Activated CD4-positive, alpha-beta T cell treated with anti-CD3 and anti-CD28 coated beads, Interleukin-2, Interleukin-4, amounts not matched to agents 100 ng/mL and 50 ng/mL, durations not matched to agents 16 hours and 8 hours (primary cell): ENCODE measurements around the gene STIM2.

Source experiments
- DNase-seq: peaks from one replicate; pipeline ENCODE4 v3.0.0-alpha.2; 2020; ENCODE audit warnings: low spot score

STIM2 gene

DNA sequence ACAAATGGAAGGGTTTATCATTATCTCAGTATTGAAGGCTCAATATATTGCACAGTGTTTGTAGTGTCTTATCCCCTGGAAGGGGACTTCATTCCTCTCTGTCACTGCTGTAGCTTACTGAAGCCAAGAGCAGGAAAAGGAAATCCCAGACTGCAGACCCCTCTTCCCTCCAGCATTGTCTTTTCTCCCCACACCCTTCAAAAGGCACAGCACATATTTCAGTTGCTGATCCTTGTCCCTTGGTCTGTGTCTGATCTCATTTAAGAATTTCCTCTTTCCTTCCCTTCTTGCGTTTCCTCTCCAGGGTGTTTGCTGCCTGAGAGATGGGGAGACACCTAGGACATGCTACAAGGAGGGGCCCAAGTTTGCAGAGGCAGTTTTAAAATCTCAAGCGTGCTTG lies 40.1 kb downstream of the STIM2 start:
- DNase-seq, result no peak

DNA sequence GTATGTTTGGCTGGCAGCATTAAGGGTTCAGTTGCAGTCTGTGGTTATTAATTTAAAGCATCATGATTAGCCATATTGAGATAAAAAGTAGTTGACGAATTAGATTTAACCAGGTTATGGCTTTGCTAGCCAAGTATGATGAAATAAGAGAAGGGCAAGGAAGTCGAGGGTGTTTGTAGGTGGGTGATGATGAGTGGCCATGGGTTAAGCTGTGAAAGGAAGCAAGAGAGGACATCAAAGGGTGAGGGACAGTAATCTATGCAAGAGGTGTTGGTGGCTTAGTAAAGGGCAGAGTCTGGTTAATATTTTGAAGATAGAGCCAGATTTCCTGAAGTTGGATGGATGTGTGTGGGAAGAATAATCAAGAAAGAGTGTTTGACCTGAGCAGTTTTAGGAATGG lies 44.5 kb downstream of the STIM2 start:
- no peak for DNase-seq

DNA sequence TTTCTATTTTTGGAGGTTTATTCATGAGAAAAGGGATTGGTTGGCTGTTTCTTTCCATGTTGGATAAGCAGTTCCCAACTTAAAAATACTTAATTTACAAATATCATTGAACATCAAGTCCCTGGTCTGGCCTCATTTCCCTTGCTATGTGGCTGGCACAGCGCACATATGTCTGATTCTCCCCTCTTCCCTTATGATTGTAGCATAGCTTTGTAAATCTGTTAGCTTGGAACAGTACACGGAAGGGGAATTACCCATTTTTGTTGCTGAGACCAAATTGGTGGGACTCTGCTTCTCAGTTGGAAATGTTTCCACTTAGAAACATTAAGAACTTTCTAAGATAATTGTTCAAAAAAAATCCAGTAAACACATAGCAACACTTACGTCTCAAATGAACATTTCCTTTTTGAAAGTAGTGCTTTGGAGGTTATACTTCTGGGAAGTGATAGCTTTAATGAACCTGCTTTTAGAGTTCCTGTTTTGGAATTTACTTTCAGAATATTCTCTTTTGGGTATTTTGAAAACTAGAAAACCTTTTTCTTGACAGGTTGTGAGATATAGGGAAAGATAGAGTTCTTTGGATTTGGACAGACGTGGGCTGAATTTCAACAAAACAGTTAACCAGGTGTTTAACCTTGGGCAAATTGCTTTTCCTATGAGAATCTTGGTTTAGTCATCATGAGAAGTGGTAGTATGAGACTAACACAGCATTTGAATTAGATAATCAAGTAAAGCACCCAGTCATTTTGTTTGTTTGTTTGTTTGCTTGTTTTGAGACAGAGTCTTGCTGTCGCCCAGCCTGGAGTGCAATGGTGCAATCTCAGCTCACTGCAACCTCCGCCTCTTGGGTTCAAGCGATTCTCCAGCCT lies 47.3 kb downstream of the STIM2 start:
- no peak for DNase-seq

DNA sequence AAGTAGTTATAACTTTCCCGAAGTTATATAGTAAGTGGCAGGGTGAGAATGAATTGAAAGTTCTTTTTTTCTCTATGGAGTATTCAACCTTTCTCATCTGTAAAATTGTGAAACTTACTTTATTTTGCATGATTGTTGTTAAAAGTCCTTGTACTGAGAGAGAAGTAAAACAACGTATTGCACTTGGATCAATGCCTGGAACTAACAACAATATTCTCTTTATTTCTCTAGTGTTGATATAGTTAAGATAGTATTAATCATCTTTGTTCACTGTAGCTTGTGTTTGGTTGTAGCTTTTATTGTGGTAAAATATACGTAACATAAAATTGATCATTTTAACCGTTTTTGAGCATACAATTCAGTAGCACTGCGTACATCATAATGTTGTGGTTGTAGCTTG lies 48.7 kb downstream of the STIM2 start:
- DNase-seq, result no peak

DNA sequence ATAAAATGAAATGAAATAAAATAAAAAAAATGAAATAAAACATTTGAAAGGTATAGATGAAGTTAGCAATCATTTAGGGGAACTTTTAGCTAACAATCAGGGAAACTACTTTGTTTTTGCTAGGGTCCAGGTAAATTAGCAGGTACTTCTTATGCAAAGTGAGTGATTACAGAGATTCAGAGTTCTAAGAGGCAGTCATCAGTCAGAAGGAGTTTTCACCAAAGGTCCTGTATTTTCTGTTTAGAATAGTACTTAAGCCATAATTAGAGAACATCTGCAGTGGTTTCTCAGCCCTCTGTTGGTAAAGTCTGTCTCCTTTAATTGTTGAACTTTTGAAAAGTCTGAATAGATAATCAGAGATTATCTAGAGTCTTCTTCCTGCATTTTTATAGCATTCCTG lies 50.6 kb downstream of the STIM2 start:
- no peak for DNase-seq

DNA sequence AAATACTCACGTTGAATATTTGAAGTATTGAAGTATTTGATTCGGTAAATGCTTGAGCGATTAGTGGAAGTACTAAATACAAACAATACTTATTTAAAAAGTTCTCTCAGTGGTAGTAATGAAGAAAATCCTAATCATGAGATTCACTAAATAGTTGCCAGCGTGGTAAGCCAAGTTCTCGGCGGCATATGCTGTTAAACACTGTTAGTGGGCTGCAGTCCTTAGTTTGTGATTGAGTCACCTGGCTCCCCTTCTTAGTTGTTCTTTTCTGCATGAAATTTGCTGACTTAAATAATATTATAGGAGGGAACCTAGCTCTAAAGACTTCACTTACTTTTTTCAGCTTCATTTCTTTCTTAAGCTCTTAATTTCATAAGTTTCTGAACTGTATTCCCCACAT lies 51.4 kb downstream of the STIM2 start:
- no peak for DNase-seq

DNA sequence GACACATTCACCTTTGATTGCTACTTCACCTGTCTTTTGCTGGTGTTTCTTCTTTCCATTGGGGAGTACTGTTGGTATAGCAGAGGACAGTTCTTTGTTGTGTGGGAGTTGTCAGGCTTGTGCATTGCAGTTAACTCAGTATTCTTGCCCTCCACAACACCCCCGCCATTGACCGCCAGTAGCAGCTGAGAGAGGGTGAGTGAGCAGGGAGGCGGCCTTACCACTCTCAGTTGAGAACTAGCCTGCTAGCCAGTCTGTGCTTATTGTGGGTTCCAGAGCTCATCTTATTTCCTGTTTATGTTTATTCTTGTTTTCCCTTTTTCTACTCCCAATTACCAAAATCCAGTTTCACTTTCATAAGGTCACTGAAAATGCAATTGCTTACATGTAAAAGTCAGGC lies 52.2 kb downstream of the STIM2 start:
- no peak for DNase-seq

DNA sequence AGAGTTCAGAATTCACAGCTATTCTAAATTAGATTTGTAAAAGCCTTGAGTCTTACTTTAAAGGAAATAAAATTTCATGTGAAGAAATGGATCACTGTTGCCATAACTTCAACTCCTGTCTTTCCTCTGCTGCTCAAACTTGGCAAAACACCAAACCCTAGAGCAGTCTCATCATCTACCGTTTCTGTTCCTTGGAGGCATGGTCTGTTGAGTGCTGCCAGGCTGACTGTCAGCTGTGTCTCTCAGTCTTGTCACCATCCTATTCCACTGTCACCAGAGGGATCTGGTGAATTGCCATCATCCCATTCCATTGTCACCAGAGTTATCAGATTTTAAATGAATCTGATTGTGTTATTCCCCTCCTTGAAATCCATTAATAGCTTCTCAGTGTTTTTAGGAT lies 55.6 kb downstream of the STIM2 start:
- DNase-seq, result no peak

DNA sequence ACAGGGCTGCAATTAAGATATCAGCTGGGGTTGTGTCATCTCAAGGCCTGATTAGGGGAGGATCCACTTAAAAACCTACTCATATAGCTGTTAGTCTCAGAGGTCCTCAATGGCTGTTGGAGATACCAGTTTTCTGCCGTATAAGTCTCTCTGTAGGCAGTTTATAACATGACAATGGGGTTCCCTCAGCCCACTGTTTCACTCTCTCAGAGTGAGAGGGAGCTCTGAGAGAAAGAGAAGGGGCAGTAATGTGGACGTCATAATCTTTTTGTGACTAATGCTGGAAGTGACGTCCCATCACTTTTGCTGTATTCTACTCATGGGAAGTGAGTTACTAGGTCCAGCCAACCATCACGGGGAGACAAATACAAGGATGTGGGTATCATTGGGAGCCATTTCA lies 70.3 kb downstream of the STIM2 start:
- no peak for DNase-seq

DNA sequence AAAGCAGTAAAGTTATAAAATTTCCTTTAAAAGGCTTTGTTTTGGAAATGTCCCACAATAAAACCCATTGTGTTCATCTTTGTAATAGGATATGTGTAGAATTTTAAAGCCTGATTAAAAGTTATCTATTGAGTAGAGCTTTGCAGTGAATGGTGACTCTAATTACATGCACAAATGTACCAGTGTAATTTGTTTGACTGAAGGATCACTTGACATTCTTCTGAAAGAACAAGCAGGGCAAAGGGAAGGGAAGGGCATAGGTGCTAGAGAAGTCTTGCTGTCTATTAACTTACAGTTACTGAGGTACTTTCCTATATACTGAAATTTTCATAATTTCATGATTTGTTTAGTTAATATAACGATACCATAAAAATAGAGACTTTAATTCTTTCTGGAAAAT lies 70.8 kb downstream of the STIM2 start:
- no peak for DNase-seq

DNA sequence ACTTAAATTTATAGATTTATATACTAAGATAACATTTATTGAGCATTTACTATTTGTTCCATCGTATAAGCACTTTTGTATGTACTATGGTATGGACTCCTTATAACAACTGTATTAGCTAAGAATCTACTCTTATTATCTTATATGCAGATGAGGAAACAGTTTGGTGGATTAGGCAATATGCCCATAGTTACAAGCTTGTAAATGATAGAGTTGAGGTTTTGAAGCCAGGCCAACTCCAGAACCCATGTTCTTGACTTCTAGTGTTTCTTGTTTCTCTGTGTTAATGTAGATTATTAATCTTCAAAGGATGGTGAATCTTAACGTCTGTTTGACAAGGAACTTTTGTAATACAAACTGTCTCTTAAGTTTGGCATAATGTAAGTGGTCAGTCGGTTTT lies 71.3 kb downstream of the STIM2 start:
- DNase-seq, result no peak

DNA sequence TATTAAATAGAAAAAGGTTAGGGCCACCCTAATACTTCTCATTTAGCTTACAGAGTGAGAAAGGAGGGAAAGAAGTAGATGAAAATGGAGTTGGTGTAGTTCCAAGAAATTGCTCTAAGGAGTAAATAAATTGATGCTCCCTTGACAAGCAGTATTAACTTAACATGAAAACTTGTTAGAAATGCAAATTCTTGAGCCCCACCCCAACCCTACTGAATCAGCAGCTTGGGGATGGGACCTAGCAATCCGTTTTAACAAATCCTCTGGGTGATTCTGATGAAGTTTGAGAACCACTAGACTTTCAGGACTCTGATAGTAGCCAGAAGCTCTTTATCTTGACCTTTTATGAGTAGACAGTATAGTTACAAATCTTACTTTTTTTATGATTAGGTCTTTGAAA lies 74.8 kb downstream of the STIM2 start:
- no peak for DNase-seq

DNA sequence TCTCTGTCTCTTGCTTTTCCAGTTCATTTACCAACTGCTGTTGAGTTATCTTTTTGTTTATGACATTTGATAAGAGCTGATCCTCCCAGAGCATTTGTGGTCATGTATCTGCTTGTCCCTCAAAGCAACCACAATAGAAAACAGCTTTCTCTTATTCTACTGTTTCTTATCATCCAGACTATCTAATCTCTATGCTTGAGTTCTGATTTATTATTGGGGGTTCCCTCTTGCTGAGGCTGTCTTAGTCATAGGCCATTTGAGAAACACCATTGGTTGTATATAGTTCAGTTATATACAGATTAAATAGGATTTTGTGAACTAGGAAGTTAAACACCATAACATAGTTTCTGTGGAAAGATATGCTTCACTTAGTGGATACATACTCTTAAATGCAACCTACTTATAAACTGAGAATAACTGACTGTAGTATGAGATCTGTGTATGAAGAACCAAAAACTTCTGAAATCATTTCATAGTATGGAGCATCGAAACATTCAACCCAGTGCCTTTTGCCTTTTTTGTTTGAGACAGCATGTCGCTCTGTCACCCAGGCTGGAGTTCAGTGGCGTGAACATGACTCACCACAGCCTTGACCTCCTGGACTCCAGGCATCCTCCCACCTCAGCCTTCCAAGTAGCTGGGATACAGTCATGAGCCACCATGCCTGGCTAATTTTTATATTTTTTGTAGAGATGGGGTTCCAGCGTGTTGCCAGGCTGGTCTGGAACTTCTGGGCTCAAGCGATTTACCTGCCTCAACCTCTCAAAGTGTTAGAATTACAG lies 75.8 kb downstream of the STIM2 start:
- DNase-seq, result no peak

DNA sequence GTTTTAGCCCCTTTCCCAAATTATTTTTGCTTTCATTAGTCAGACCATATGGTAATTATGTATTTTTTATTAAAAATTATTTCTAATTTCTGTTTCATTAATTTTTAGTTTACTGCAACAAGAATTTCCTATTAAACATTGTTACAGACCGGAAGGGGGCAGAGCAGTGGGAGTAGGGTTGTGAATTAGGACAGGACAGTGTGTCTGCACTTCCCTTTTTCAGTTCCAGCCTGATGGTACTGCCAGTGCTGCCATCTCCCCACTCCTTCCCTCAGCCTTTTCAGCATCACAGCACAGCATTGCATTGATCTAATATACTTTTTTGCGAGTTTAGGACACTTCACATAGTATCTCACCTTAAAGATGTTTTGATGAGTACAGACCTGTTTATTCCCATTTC lies 76.5 kb downstream of the STIM2 start:
- DNase-seq, result no peak

DNA sequence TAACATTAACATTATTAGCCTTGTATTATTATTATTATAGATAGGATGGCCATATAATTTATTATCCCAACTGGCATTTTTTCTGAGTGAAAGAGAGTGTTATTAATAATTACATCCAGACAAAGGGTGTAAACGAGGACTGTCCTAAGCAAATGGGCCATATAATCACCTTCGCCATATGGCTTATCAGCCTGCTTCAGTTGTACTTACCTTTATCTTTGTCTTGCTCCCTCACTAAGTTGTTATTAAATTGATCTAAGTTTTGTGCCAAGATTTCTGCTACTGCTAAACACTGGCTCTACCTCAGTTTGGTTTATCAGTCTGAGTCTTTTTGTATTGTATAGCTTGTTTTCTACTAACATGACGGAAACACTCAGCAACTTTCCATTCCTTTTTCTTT lies 76.9 kb downstream of the STIM2 start:
- no peak for DNase-seq

DNA sequence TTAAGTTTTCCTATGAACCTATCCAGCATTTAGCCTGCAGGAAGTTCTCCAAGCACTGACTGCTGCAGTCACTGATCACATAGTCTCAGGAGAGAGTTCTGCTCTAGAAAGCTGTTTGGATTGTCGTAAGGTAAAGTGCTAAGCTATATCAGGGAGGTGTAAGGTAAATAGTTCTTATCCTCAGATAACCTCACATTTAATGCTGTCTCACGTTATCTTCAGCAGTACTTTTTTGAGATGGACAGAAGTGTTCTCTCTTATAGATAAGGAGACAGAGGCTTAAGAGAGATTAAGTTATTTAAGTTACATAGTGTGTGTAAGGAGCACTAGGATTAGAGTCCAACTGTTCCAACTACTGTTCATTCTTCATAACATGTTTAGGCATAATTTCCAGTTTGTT lies 77.9 kb downstream of the STIM2 start:
- no peak for DNase-seq

DNA sequence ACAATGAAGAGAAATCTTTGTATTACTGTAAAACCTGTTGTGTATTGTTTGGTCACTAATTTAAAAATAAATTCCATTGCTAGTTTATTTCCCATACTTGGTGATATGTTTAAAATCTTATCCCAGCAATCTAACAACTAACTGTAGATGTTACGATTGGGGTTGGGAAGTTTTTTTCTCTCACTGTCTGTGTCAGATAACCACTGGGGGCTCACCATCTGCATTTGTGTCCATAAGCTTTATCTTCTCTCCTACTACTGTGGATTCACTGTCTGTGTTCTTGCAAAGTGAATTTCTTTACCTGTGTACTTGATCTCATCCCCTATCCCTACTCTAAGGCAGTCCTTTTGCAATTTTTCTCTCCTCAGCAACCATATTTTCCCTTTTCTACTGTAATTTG lies 81.3 kb downstream of the STIM2 start:
- no peak for DNase-seq

DNA sequence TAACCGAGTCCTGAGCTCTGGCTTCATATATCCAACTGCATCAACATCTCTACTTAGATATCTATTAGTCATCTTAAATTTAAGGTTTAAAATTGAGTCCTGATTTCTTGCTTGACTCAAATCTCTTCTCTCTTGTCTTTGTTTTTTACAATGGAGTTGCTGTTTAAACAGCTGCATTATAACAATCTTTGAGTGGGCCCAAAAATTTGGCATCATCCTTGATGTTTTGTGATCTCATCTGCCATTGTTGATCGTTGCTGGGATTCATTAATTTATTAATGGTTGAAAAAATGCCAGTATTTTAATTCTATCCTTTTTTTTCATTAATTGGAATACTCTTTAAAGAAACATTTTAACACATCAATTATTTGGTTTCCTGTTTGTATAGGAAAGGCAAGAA lies 82.2 kb downstream of the STIM2 start:
- DNase-seq, result no peak

DNA sequence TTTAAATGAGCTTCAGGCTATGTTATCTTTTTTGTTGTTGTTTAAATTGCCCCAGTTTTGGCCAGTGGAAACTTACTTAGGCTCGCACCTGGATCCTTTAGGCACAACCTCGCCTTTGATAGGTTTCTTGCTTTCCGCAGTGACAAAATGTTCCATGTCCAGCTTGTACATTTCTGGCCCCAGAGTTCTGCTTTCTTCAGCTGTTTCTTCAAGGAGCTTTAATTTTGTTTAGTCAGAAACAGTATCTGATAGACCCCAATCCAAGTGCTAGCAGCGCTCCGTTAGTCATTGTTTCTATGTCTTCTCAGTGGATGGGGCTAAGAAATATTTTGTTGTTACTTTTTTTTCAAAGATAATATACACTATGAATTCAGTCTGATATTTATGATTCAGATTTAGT lies 82.8 kb downstream of the STIM2 start:
- DNase-seq, result no peak

DNA sequence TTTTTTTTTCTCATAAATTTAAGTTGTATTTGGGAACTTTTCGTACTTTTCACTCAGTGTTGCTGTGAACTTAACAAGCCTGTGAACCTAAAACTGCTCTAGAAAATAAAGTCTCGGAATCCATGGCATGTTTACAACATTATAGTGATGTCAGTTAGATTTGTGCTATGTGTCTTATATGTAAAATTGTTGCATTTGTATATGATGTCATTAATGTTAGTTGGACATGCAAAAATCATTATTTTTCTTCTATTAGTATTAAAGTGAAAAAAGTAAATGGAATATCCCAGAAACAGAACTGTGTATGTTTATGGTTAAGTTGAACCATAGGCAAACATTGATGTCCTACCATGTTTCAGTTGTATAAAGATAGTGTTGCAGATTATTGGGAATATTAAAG lies 85.2 kb downstream of the STIM2 start:
- DNase-seq, result no peak

DNA sequence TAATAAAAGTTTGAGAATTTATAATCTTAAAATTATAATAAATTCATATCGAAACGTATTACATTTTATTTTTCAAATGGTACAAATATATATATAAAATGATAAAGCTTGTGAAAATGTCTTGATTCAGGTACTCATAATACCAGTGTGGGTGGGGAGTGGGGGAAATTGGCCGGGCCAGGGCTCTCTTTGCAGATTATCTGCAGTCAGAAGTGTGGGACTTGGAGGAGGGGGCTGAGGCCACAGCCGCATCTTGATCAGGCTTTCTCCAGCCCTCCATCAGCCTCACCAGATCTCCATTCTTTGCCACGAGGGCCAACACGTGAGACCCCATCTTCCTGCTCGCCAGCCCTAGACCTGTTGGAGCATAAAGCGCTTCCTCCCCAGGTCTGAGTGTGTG lies 86.7 kb downstream of the STIM2 start:
- no peak for DNase-seq

DNA sequence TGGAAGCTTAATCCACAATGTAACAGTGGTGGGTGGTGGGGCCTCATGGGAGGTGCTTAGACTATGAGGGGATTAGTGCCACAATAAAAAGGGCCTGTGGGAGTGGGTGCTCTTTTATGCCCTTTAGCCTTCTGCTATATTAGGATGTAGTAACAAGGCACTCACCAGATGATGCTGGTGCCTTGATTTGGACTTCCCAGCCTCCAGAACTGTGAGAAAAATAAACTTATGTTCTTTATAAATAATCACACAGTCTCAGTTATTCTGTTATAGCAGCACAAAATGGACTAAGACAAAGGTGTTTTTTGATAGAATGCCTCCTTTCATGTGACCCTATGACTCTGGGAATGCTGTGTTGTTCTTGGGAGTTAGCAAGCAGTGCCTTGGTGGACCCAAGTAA lies 89.8 kb downstream of the STIM2 start:
- no peak for DNase-seq

DNA sequence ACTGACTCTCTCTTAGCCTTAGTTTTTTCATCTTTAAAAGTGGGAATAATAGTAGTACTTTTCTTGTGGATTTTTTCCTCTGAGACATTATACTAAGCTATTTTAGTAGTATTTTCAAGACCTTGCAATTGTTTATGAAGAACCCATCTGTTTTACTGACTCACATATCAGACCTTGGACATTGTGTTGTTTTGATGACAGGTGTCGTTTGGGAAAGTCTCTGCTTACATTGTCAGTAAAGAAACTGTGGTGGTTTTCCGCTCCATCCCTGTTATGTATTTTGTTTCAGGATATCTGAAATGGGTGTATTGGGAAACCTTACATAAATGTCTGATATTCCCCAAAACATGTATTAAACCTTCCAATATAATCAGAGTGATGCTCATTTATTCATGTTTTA lies 92.2 kb downstream of the STIM2 start:
- no peak for DNase-seq

DNA sequence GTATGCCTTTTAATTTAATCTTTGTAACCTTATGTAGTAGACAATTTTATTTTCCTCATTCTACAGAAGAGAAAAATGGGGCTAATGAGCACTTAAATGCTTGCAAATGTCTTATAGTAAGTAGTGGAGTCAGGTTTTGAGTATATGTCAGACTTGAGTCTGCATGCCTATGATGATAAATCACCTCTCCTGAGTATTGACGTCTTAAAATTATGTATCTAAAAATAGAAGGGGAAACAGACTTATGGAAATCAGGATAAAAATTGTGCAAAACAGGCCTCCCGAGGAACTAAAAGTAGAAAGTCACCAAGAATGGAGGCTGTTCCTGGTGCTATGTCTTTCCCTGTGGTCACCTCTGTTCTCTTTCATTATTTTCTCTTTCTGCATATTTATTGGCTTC lies 92.7 kb downstream of the STIM2 start:
- DNase-seq, result no peak
